Prostate gland (tissue), 2 donors: ENCODE data around the gene CCR6.

Experiments used
- CTCF ChIP-seq, 4 experiments: fragments of 200-600 bp in 2 of 4; fragments of 450-650 bp in 2 of 4; sonication (generic) in 2 of 4; IDR thresholded peaks; 1 replicate in 3 of 4; 2 replicates in 1 of 4; pipeline ENCODE4 v1.5.1; 2016 to 2019; ENCODE audit warnings: antibody characterized with exemption in 4 of 4, mild to moderate bottlenecking in 2 of 4, moderate library complexity in 2 of 4
- POLR2A ChIP-seq: fragments of 450-650 bp; IDR thresholded peaks from one replicate; pipeline ENCODE4 v1.6.1; 2016; ENCODE audit warnings: antibody characterized with exemption, mild to moderate bottlenecking

GRCh38 chr6:167163476-167164011 lies 40.6 kb downstream of the CCR6 start:
- no peak for TF ChIP-seq CTCF (IDR thresholded peaks at IDR 0.05)
- no peak for TF ChIP-seq POLR2A
